ENCODE data around the gene KLC4.
"Not testable (repeated sequence)": the region's sequence is repeated elsewhere in the genome, so short reads cannot be mapped to it uniquely, and the experiment has no call there.

The KLC4 gene

DNA sequence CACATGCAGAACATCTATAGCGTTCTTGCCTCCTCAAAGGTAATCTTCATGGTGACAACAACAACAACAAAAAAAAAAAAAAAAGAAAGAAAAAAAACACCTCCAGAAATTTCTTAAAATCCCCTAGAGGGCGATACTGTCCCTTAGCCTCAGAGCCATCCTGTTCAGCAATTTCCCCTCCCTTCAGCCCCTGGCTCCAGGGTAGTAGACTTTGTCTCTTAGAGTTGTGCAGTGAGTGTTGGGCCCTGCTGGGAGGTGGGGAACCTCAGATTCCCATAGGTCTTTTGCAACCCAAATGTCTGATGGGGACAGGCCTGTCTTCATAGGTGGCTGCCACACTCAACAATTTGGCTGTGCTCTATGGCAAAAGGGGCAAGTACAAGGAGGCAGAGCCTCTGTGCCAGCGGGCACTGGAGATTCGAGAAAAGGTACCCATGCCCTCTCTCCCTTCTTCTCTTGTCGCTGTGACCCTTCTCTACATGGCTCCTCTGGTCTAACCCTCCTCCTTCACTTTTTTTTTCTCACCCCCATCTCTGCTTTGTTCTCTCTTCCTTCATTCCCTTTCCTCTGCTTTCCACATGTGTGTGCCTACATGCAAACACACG is 10.7 kb downstream of the KLC4 start:
- no peak for DNase-seq (ENCODE audit: low read depth)

- no peak for DNase-seq (ENCODE audit: low read depth)
Observed at GRCh38 chr6:43074847-43075669, 15.6 kb downstream of the KLC4 start.

DNA sequence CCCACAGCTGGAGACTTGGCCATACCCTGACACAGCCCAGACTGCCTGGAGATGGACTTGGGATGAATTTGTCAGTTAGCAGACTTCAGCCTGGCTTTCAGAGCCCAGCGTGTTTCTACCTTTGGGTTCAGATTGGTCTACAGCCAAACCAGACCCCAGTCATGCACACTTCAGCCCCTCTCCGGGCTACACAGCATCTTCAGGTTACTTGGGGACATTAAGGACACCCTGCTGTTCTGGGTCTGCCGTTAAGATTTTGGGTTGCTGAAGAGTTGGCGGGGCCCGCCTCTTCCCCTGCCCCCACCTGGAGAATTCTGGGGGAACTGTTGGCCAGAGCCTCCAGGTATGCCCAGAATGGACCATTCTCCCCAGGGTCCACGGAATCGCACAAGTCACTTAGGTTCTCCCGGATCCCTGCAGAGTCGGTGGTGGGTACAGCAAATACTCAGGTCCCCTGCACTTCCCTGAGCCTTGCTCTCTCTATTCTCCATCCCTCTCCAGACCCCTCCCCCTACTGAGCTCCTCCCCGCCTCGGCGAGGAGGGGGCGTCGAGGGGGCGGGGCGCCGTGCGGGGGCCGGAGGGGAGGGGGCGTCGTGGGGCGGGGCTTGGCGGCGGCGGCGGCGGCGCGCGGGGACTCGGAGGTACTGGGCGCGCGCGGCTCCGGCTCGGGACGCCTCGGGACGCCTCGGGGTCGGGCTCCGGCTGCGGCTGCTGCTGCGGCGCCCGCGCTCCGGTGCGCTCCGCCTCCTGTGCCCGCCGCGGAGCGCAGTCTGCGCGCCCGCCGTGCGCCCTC is 16.4 kb downstream of the KLC4 start, which contains the start of gene PTK7:
Gene PTK7, plus strand, starts transcription at position 645 of the 794 bp plus-strand sequence. CDS start 175 bp downstream, outside the sequence.
- no peak for DNase-seq (ENCODE audit: low read depth)

DNA sequence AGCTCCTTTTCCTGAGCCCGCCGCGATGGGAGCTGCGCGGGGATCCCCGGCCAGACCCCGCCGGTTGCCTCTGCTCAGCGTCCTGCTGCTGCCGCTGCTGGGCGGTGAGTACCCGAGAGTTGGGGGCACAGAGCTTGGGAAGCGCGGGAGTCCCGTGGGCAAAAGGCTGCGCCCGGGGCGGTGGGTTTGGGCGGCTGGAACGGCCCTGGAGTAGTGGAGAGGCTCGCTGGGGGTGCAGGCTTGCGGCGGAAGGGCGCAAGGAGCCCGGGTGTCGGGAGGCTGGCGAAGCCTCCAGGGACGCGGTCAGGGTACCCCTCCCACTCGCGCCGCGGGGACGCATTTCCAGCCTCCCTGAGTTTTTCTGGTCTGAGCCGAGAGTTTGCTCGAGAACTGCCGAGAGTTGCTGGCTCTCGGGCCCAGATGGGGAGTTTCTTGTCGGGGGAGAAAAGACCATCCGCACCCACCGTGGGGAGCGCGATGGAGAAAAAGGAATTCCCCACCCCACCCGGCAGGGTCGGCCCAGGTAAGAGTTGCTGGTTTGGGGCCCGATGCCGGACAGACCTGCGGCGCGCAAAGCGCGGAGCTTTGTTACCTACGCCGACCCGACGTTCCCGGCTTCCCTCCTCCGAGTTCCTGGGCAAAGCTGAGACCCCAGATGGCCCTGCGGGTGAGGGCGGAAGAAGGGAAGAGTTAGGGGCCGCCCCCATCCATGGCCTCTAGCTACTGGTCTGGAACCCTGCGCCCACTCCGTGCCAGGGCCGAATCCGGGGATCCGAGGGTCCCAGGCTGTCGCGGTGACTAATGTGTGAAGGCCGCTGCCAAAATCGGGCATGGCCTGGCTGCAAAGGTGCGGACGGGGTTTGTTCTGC is 17.3 kb downstream of the KLC4 start:
- no peak for DNase-seq (ENCODE audit: low read depth)

- no peak for DNase-seq (ENCODE audit: low read depth)
Observed at GRCh38 chr6:43077333-43077809, 17.9 kb downstream of the KLC4 start.

DNA sequence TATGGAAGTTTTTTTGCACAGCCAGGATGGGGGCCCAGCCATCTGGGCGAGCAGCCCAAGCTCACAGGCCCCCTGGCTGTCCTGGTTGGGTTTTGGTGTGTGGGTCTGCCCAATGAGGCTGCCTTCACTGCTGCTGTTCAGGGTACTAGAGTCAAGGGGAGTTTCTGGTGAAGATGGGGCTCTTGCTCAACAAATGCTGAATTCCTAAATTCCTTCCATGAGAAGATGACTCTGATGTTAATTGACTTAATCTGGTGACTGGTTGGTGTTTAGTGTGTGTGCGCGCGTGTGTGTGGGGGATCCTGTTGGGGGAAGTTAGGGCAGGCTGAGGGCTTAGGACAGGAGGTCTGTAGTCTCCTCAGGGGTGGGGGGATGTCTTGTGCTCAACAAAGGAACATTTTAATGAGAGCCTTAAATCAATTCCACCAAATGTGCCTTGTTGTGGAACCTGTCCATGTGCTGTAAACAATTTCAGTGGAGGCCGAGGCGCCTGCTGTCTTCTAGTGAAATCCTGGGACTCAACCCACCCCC is 18.6 kb downstream of the KLC4 start:
- no peak for DNase-seq (ENCODE audit: low read depth)

GRCh38 chr6:43078691-43079090 is 19.3 kb downstream of the KLC4 start:
- peak; percentile 70 for DNase-seq (ENCODE audit: low read depth)

- DNase-seq (ENCODE audit: low read depth): no peak
Observed at GRCh38 chr6:43081043-43081442, 21.6 kb downstream of the KLC4 start.

GRCh38 chr6:43081922-43082321 is 22.5 kb downstream of the KLC4 start:
- DNase-seq (ENCODE audit: low read depth): not testable (repeated sequence)

DNA sequence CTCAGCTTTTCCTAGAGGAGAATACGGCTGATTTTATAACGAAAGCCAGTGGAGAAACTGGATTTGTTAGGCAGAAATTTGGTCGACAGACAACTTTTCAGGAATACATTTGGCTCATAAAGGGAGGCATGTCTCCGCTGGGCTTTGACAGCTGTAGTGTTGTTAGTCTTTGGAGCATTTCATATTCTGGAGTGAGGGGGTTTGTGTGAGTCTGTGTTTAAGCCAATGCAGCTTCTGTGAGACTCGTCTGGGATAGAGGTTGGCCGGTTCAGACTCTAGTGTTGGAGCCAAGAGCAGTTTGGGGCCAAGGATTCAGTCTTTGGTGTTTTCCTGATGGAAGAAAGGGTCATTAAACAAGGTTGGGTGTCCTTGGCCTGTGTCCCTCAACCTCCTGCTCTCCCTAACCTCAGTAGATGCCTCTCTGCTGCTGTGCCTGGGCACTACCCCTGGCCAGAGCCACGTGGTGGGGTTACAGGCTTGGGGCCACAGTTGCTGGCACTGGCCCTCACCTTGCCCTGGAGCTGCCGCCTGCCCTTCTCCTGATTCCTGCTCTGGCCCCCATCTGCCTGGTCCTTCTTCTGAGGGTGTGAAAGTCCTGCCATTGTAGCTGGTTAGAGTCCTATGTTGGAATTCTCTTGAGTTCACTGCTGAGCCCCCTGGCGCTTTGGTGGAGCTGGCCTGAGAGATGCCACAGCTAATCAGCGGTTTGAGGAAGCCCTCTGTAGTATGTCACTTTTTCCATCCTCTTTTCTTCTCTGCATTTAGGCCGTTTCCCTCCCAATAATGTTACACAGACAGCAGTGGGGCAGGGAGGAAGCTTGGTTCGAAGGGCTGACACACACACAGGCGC is 23.6 kb downstream of the KLC4 start:
- no peak for DNase-seq (ENCODE audit: low read depth)

- no peak for DNase-seq (ENCODE audit: low read depth)
Observed at GRCh38 chr6:43086022-43086658, 26.7 kb downstream of the KLC4 start.

GRCh38 chr6:43088654-43089056 is 29.2 kb downstream of the KLC4 start:
- no peak for DNase-seq (ENCODE audit: low read depth)

DNA sequence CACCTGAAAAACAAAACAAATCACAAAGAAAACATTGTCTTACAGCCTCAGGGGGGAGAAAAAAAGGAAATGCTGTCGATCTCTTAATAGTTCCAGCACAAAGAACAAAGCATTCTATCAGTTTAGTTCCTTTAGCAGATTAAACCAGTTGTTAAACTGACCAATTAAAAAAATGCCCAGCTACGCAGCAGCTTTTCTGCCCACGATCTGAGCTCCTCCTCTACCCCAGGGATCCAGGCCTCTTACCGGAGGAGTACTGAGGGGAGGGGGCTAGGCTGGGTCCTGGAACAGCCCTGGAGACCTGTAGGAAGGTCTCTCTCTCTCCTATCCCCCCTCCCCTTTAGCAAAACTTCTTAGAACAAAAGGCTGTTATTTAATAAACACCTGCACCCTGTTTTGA is 30.0 kb downstream of the KLC4 start:
- DNase-seq (ENCODE audit: low read depth): no peak

DNA sequence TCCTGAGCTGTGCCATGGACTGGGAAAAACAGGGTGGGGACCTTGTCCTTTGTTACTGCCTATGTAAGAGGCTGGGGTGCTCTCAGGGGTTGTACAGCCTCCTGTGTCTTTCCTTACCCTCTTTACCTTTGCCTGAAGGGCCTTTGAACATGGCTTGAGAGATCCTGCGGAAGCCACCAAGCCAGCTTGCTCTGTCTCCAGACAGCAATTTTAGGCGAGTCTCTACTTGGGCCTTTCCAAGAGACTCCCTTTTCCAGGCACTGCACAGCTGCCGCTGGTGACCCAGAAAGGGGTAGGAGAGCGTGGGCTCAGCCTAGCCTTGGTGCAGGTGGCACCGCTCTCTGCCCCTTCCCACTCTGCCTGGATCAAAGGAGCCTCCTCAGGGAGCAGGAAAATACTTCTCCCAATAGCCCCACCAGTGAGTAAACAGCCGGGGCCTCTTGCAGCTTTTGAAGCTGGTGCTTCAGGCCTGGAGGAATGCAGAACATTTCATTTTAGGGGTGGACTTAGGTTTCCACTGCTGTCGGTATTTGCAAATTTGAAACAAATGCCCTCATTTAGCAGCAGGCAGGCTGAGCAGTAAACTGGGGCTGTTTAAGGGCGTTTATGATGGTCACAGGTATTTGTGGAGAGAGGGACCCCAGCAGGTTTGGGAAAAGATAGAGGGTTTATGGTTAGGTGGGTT is 30.6 kb downstream of the KLC4 start:
- no peak for DNase-seq (ENCODE audit: low read depth)

GRCh38 chr6:43090559-43090956 is 31.1 kb downstream of the KLC4 start:
- no peak for DNase-seq (ENCODE audit: low read depth)

DNA sequence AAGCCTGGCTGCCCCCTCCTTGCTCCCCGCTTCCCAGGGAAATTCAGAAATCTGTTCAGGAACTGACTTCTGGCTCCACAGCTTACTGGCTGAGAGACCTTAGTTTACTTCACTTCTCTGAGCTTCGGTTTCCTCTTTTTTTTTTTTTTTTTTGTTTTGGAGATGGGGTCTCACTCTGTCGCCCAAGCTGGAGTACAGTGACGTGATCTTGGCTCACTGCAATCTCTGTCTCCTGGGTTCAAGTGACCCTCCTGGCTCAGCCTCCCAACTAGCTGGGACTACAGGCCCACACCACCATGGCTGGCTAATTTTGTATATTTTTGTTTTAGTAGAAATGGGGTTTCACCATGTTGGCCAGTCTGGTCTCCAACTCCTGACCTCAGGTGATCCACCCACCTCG is 31.6 kb downstream of the KLC4 start:
- no peak for DNase-seq (ENCODE audit: low read depth)

DNA sequence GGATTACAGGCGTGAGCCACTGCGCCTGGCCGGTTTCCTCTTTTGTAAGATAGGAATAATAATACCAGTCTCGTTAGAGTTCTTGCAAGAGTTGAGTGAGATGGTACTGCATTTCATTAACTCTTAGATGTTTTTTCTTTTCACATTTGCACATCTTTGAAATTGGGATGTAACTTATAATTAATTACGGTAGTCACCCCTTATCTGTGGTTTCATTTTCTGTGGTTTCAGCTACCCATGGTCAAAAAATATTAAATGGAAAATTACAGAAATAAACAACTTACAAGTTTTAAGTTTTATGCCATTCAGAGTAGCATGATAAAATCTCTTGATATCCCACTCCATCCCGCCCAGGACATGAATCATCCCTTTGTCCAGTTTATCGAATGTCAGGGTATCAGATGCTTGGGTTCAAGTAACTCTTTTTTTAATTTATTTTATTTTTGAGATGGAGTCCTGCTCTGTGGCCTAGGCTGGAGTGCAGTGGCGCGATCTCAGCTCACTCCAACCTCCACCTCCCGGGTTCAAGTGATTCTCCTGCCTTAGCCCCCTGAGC is 32.1 kb downstream of the KLC4 start:
- no peak for DNase-seq (ENCODE audit: low read depth)

- no peak for DNase-seq (ENCODE audit: low read depth)
Observed at GRCh38 chr6:43092635-43093034, 33.2 kb downstream of the KLC4 start.

Data from GM04504 (cell line).